NOMO-1 treated with dmso at 0.1 percent for 144 hours (cell line): ENCODE results near the gene EIF3A.

Experiments used
- DNase-seq: peaks from one replicate; lab custom pipeline; 2025; ENCODE audit not compliant: unreplicated experiment; lab: John Stamatoyannopoulos, UW

EIF3A gene

DNA sequence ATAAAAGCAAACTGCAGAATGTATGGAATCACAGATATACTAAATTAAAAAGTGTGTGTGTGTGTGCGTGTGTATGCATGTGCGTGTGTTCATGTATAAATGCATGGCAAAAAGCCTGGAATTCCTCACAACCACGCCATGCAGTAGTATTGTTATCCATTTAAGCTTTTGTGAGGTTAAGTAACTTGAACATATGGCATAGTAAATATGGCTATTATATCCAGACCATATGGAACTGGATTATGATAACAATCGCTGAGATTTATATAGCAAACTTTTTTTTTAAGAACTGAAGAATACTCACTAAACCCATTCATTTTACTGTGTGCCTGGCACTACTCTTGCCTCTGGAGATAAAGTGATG is 73.4 kb downstream of the EIF3A start:
- no peak for DNase-seq

DNA sequence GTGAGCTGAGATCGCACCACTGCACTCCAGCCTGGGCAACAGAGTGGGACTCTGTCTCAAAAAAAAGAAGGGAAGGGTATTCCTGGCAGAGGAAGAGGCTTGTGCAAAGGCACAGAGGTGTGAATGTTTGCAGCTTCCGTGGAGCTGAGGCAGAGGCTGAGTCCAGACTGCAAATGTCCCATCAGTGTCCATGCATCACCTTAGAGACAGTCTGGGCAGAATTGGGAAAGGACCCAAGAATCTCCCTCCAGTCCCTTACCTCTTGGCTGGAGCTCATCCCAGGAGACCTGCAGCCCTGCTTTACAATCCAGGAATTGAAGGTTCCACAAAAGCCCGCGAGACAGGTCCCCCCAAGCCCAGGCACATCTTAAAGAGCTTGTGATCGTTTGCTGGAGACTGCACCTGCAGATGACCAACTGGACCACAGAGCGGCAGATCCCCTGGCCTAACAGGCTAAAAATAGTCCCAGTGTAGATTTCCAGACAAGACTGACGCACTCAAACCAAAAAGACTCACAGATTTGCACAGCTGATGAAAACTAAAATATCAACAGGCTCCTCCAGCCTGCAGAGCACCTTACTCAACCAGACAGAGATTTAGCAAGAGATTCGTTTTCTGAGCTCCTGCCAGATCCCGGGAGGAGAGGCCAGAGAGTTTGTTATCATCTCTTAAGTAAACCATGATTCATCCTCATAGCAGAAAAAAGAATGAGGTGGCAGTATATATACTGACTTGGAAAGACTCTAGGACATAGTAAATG is 74.0 kb downstream of the EIF3A start:
- no peak for DNase-seq

DNA sequence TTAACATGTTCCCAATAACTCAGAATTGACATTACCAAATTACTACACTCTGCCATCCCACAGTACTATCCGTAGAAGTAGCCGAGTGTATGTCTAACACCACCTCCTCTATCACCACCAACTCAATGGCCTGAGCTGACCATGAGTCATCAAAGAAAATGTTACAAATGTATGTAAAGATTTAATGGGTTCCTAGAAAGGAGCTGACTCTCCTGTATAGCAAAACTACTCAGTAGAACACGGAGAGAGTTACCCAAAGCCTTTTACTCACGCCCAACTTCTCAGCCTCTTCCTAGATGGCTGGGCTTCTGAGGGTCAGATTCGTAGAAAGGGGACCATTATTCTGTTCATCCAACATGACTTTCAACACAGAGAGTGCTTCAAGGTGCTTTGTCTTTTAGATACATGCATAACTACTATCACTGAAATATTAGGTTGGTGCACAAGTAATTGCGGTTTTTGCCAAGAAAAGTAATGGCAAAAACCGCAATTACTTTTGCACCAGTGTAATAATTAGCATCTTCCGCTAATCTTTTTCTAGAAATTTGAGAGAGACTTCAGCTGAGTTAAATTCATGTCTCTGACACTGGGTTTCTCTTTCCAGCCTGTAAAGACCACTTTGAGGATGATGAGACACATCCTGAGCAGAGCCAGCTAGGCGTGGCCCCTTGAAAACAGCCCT is 75.1 kb downstream of the EIF3A start:
- no peak for DNase-seq

DNA sequence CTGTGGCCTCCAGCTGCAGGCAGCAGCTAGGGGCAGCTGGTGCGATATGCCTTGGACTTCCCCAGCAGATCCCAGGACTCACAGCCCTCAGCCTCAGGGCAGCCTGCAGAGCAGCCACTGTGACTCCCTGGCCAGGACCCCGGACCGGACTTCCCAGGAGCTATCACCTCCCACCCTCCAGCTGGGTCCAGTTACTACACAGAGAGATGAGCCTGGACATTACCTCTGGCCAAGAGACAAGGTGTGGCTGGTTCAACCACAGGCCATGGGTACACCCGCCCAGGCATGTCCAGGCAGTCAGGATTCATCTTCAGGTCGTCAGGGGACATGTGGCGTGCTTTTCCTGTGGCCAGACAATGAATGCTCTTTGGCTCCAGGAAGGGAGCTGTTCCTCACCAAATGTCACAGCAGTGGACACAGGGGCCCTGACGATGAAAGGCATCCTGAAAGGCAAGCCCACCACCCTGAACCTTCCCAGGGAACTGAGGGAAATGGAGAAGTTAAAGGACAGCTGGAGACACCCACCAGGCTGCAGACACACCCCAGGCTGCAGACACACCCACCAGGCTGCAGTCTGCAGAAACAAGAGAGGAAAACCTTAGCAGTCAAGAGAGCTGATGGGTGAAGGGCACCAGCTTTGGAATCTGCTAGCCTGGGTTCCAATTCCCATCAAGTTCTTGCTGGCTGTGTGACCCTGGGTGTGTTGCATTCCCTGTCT is 76.9 kb downstream of the EIF3A start:
- DNase-seq: no peak

DNA sequence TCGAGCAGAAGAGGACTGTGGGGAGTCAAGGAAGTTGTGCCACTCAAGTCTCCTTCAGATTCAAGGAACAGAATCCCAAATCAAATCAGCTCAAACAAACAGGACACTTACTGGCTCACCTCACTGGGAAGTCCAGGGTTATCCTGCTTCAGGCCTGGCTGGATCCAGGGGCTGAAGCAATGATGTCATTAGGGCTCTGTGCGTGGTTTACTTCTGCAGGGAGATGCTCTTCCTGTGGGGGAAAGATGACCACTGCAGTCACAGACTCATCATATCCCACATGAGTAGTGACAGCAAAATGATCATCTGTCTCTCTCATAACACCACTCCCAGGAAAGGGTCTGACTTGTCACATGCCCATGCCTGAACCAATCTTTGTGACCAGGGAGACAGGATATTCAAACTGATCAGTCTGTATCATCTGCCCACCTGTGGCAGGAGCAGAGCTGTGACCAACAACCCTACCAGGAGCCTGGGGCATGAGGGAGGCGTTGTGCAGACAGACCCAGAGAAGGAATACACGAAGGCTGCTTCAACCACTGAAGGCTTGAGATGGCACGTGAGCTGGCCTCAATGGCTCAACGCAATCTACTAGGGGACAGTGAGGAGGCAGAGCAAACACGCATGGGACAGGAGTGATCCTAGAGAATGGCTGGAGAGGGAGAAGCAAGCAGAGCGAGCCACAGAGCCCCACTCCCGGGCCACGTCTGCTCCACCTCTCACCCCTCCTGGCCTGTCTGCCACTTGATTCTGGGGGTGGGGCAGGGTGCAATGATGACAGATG is 78.7 kb downstream of the EIF3A start:
- DNase-seq: no peak

DNA sequence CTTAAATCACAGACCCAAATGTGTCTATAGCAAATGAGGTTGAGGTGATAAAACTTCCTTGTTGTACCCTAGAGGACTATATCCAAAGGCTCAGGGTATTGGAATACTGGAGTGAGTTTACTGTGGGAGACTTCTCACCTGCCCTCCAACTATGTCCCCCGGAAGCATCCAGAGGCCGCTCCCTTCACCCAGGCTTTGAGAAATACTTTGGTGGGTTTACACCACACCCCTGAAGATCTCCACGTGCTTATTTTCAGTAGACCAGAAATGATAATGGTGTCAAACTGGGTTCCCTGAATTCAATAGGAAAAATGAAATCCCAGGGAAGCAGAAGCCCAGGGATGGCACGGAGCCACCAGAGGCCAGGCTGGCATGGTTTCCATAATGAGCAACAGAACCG is 82.4 kb downstream of the EIF3A start:
- DNase-seq: no peak

DNA sequence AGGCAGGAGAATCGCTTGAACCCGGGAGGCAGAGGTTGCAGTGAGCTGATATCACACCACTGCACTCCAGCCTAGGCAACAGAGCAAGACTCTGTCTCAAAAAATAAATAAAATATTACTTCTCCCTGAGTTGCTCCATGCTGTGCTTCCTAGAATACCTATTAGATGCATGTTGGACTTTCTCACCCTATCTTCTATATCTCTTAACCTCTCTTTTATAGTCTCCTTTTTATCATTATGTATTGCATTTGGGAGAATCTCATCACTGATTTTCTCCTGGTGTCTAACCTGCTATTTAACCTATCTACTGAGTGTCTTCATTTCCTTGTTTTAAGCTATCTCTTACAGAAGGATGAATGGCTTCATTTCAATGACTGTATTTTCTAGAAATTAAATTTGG is 83.2 kb downstream of the EIF3A start:
- DNase-seq: no peak

DNA sequence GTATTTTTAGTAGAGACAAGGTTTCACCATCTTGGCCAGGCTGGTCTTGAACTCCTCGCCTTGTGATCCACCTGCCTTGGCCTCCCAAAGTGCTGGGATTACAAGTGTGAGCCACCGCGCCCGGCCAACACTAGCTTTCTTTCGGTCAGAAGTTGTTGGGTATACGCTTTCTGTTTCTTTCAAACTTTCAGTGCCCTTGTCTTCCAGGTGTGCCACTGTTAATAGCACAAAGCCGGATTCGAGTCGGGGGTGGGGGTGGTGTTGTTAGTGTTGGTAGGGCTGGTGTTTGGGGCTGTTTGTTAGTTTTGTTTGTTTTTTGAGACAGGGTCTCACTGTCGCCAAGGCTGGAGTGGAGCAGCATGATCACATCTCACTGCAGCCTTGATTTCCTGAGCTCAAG is 84.9 kb downstream of the EIF3A start:
- DNase-seq: no peak

DNA sequence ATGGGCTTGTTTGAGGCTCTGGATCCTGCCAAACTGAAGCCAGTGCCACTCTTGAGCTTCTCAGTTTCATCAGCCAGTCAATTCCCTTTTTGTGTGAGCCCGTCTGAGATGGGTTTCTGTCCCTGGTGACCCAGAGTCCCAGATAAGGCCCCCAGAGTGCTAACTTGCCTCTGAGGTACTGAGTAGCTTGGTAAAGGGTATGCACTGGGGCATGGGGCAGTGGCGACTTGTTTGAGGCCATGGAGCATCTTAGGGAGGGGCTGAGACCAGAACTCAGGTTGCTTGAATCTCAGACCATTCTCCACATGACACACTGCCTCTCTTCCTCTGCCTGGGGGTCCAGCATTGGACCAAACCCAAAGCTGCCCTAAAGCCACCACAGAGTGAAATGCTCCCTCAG is 86.3 kb downstream of the EIF3A start:
- DNase-seq: no peak

DNA sequence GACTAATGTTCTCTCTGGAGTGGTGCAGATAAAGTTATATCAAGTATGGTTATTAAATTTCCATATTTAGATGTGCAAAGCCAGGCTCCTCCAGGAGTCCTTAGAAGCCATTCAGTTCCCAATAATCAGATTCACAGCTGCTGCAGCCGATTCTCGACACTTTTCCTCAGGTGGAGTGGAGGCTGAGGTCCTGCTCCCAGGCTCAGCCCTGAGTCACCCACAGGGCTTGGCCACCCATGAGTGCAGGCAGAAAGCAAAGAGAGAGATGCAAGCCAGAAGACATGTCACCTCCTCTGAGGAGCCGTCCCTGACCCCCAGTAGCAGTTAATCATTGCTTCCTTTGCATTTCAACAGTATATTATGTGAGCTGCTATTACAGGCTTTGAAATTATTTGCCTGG is 87.4 kb downstream of the EIF3A start:
- DNase-seq: no peak

DNA sequence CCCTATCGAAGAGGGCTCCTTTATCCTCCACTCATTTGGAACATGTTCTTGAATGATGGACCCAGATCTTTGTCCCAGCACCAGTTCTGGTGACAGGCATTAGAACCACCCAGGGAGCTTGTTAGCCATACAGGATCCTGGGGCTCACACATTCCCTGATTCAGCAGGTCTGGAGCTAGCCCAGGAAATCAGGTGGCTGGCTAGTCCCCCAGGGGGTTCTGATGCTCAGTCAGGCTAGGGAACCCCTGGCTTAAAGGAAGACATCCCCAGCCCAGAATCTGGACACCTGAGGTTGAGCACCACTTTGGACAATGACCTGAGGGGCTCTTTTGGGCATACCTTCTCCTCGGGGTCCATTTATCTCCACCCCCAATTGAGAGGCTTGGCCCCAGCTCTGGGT is 88.1 kb downstream of the EIF3A start:
- no peak for DNase-seq

DNA sequence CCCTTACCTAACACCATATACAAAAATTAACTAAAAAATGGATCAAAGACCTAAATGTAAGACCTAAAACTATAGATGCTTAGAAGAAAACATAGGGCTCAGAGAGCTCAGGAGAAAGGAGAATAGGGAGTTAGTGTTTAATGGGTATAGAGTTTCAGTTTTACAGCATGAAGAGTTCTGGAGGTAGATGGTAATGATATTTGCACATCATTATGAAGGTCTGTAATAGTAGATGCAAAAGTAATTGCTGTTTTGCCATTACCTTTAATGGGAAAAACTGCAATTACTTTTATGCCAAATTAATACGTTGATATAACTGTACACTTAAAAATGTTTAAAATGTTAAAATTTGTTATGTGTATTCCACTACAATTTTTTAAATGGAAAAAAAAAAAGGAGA is 90.3 kb downstream of the EIF3A start:
- DNase-seq: no peak

DNA sequence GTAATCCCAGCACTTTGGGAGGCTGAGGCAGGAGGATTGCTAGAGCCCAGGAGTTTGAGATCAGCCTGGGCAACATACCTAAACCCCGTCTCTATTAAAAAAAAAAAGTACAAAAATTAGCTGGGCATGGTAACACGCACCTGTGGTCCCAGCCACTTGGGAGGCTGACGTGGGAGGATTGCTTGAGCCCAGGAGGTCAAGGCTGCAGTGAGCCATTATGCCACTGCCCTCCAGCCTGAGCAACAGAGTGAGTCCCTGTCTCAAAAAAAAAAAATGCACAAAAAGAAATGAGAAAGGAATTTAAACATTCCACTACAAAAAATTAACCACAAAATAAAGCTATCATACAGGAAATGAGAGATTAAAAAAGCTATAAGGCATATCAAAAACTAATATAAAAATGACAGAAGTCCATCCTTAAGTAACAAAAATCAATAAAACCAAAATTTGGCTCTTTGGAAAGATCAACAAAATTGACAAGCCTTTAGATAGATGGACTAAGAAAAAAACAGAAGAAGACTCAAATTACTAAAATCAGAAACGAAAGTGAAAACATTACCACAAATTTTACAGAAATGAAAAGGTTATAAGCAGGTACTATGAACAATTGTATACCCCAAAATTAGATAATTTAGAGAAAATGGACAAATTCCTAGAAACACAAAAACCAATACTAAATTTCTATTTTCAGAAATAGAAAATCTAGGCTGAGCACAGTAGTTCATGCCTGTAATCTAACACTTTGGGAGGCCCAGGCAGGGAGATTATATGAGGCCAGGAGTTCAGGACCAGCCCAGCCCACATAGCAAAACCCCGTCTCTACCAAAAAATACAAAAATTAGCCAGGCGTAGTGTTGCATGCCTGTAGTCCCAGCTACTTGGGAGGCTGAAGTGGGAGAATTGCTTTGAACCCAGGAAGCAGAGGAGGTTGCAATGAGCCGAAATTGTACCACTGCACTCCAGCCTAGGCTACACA is 93.5 kb downstream of the EIF3A start:
- no peak for DNase-seq

DNA sequence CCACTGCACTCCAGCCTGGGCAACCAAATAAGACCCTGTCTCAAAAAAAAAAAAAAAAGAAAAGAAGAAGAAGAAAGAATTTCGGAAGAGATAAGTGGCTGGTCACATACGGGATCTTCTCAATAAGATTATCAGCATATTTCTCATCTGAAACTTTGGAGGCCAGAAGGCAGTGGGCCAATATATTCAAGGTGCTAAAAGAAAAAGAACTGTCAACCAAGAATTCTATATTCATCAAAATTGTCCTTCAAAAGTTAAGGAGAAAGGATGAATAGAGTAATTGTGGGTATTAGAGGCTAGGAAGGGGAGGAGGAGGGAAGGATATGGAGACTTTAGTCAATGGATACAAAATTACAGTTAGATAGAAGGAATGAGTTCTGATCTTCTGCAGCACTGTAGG is 95.0 kb downstream of the EIF3A start:
- no peak for DNase-seq
